ENCODE results near the gene COL23A1. TPM values are rescaled to one million over a fixed set of nuclear protein-coding genes. Genes with fewer than 3 reads are reported as not detected.
"Not testable (repeated sequence)": the region's sequence is repeated elsewhere in the genome, so short reads cannot be mapped to it uniquely, and the experiment has no call there.

Gene COL23A1
- total RNA-seq, 1 donor from 2014 or later = 0.86 TPM

DNA sequence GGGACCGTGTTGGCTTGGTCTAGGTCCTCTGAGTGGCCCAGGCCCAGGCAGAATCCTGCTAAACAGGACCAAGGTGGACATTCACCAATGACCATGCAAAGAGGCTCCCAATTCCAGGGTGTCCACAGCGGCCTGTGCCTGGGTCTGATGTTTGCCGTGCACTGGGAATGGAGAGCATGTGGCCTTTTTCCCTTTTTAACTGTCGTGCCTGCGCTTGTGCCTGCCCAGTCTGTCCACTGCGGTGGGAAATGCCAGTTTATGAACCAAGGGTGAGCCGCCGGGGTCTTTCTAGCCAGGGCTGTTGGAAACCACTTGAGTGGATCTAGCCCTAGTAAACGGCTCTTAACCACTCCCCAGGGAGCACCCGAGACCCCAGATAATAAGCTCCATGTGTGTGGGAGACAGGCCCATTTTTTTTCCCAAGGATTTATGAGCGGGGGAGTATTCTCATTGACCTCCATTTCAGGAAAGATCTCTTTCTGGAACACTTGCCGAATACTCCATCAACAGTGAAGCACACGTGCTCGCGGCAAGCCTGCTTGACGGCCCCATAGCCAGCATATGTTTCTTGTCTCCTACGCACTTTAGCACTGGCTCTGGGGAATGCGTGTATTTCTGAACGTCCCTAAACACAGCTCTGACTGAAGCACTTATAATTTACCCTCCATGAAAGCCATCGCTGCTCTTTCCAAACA lies 264.4 kb downstream of the COL23A1 start:
- peak; percentile 53 for DNase-seq (ENCODE audit: low spot score)

GRCh38 chr5:178325311-178325678 lies 264.9 kb downstream of the COL23A1 start:
- no peak for DNase-seq (ENCODE audit: low spot score)

DNA sequence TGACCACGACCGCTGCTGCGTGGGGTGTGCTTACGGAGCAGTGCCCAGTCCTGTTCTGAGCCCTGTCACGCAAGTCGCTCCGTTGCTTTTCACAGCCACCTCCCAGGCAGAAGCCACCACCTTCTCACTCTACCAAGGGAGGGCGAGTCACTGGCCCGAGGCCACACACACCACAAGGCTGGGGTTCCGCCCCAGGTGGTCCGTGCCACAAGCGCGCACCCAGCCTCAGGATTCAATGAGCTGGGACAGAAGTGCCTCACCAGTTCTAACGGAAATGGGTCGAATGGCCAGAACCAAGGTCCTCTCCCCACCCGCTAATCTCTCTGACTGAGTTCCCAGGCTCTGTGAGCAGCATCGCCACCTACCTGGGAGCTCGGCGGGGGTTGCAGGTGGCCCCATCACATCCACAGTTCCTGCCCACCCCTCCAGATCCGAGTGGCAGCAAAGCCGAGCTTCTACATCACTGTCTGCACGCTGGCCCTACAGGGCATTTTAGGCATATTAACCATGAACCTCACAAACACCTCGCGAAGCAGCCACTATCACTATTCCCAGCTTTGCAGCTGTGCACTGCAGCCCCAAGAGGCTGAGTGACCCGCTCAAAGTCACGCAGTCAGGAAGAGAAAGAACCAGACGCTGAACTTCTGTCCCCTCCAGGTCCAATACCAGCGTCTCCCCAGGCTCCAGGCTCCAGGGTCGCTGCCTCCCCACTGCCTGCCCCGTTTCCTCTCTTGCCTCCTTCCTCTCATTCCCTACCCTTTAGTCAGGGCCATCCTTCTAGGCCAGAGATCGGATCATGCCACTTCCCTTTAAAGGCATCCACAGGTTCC lies 265.5 kb downstream of the COL23A1 start:
- DNase-seq (ENCODE audit: low spot score) = no peak

GRCh38 chr5:178323961-178324360 lies 266.2 kb downstream of the COL23A1 start:
- DNase-seq (ENCODE audit: low spot score) = no peak

DNA sequence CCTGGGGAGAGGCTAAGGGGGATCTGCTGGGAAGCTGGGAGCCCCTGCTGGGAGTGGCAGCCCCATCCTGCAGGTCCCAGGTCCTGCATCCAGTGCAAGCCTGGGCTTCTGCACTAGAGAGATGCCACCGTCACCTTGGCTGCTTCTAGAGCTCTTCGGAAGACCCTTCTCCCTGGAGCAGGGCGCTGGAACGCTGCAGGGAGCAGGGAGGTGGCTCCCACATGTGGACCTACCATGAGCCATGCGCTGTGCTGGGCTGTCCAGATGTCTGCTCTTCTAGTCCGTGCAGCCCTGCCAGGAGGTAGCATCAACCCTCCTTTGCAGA lies 266.7 kb downstream of the COL23A1 start:
- DNase-seq (ENCODE audit: low spot score) = no peak

GRCh38 chr5:178322736-178323540 lies 267.3 kb downstream of the COL23A1 start:
- no peak for DNase-seq (ENCODE audit: low spot score)

DNA sequence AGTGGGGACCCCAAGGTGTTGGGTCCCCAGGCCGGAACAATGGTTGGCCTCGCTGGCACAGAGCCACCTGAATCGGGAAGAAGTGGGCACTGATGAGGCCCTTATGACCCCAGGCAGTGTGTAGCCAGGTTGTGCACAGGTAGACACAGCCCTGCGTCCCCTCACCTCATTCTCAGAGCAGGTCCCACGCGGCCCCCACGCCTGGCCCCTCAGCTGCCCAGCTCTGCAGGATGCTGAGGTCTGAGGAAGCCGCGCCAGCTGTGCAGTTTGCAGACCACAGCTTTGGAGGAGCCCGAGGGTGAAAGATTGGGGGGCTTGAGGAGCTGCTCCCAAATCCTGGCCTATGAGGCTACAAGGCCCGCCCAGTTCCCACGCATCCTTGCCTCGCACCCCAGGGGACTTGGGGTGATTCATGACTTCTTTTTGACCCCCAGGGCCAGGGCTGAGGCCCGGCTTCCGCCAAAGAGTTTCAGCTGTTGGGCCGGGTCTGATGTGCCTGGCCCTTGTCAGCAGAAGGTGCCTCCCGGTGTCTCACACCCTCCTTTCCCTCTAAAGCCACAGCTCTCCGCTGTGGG lies 269.8 kb downstream of the COL23A1 start:
- DNase-seq (ENCODE audit: low spot score) = no peak

DNA sequence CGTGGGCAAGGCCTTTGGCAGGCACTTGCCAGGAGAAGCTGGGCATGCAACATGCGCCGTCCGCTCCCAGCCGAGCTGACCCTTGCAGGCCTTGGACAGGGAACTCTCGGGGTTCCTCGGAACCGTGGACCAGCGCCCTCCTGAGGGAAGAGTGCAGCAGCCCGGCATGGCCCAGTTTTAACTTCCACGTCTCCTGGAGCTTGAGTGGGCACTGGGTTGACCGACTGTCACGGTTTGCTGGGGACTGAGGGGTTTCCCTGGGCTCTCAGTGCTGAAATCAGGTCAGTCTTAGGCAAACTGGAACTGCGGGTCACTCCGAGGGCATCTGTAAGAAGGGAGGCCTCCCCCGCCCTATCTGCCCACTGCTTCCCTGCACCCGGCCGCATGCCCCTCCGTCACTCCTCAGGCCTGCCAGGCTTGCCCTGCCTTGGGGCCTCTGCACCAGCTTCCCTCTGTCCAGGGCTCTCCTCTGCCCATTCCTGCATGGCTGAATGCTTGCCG lies 270.6 kb downstream of the COL23A1 start:
- DNase-seq (ENCODE audit: low spot score) = no peak

GRCh38 chr5:178318893-178319292 lies 271.3 kb downstream of the COL23A1 start:
- no peak for DNase-seq (ENCODE audit: low spot score)

- DNase-seq (ENCODE audit: low spot score) = no peak
These were observed 271.8 kb downstream of the COL23A1 start for GRCh38 chr5:178318382-178318781.

DNA sequence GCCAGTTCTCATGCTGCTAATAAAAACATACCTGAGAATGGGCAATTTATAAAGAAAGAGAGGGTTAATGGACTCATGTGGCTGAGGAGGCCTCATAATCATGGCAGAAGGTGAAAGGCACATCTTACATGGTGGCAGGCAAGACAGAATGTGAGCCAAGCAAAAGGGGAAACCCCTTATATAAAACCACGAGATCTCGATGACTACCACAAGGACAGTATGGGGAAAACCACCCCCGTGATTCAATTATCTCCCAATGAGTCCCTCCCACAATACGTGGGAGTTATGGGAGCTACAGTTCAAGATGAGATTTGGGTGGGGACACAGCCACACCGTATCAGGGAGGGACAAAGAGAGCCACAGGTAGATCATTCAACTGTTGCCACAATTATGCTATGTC lies 272.5 kb downstream of the COL23A1 start:
- DNase-seq (ENCODE audit: low spot score) = not testable (repeated sequence)

- no peak for DNase-seq (ENCODE audit: low spot score)
These were observed 275.0 kb downstream of the COL23A1 start for GRCh38 chr5:178314961-178315820.

GRCh38 chr5:178314061-178314660 lies 276.0 kb downstream of the COL23A1 start:
- DNase-seq (ENCODE audit: low spot score) = no peak

DNA sequence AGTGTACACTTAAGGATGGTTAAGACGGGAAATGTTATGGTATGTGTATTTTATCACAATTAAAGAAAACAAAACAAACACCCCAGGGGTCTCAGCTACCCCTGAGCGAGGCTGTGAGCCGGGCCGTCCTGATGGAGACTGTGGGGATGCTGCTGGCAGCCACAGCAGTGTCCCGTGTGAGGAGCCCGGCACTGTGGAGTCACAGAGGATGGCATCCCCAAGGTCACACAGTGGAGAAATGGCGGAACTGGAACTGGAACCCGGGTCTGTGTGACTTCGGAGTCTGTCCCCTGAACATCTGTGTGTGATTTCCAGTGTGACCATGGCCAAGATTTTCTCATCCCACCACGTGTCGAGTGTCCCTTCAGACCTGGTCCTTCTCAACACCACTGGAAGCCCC lies 276.9 kb downstream of the COL23A1 start:
- DNase-seq (ENCODE audit: low spot score) = no peak

GRCh38 chr5:178312880-178313282 lies 277.3 kb downstream of the COL23A1 start:
- peak; percentile 26 for DNase-seq (ENCODE audit: low spot score)

GRCh38 chr5:178310130-178310865 lies 279.9 kb downstream of the COL23A1 start:
- no peak for DNase-seq (ENCODE audit: low spot score)

DNA sequence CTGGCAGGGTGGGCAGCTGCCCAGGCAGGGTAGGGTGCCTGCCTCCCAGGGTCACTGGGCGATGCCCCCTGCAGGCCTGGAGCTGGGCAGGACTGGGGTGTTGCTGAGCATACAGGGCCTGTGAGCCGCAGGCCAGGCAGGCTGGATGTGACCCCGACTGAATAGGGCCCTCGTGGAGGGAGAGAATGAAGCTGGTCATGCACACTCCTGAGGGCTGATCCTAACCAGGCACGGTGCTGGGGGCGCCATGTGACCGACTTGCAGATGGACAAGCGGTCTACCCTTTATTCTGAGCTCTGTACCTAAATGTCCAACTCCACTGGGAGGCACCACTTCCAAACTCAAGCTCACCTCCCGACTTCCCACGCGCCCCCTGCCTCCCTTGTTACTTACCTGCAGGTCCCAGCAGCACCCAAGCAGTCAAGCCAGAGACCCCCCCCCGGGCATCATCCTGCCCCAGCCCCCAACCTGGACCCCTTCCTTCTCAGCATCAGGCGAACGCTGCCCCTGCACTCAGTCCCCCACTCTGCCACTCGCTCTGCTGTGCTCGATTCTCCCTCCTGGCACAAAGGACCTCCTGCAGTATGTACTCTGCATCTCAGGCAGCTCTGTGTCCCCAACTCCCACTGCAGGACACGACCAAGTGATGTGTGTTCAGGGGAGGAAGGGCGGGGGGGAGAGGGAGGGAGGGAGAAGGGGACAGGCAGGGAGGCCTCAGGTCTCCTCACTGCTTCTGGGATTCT lies 280.8 kb downstream of the COL23A1 start:
- no peak for DNase-seq (ENCODE audit: low spot score)

DNA sequence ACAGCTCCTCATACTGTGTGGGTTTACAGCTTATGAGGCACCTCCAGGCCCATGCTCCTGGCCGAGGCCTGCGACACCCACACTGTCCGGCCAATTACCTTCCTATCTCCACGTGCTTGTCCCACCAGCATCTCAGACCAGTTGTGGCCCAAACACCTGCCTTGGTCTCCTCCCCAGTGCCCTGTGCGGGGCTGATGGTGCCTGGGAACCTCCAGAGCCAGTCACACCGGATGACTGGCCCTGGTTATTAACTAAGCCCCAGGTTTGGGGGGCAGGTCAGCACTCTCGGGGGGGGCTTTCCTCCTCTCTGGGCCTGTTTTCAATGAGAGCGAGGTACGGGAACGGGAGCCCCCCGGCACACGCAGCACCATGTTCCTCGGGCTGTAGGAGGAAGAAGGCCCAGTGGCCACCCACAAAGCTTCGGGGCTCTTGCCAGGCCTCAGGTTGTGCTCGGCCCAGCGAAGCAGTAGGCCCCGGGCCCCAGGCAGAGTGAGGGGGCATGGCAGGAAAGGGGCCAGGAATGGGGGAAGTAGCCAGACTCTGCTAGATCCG lies 281.6 kb downstream of the COL23A1 start:
- no peak for DNase-seq (ENCODE audit: low spot score)

Data from mucosa of gallbladder (tissue), 1 donor.